Measurements from ENCODE around the gene MAP2K1. TPM values are rescaled to one million over a fixed set of nuclear protein-coding genes. Genes with fewer than 3 reads are reported as not detected.

MAP2K1 gene
- total RNA-seq, 1 donor from 2014 or later, result 51.9 TPM

GRCh38 chr15:66472176-66472999 lies 85.7 kb downstream of the MAP2K1 start:
- Histone ChIP-seq H3K4me3 (ENCODE audit: low read depth, low read length) (no peak overlapping the region), H3K36me3 (ENCODE audit: control insufficient read depth, insufficient read depth, low read length) (no peaks in the 10 kb centered on the region), H3K27me3 (ENCODE audit: control insufficient read depth, insufficient read depth, low read length) (no peaks in the 10 kb centered on the region)
- TF ChIP-seq, protein P1, sequence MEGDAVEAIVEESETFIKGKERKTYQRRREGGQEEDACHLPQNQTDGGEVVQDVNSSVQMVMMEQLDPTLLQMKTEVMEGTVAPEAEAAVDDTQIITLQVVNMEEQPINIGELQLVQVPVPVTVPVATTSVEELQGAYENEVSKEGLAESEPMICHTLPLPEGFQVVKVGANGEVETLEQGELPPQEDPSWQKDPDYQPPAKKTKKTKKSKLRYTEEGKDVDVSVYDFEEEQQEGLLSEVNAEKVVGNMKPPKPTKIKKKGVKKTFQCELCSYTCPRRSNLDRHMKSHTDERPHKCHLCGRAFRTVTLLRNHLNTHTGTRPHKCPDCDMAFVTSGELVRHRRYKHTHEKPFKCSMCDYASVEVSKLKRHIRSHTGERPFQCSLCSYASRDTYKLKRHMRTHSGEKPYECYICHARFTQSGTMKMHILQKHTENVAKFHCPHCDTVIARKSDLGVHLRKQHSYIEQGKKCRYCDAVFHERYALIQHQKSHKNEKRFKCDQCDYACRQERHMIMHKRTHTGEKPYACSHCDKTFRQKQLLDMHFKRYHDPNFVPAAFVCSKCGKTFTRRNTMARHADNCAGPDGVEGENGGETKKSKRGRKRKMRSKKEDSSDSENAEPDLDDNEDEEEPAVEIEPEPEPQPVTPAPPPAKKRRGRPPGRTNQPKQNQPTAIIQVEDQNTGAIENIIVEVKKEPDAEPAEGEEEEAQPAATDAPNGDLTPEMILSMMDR (IDR thresholded peaks at IDR 0.05; ENCODE audit: insufficient read depth, low read length, poor library complexity, severe bottlenecking), result no peak
- DNase-seq (ENCODE audit: low read depth), result no peak

DNA sequence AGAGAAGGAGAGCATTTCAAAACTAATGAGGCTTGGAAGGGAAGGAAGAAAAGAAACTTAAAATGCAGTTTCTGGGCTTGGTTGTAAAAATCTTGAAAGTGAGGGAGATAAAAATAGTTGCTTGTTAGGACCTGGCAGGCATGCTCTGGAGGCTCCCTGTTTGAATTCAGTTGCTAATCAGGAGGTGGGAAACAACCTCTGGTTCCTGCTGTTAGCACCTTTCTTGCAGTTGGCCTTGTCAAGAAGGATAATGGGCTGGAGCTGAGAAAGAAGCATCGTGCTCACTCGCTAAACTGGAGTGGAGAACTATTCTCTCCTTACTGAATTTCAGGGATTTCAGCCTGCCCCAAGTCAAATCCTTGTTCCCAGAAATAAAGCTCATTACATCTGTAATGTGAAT lies 87.4 kb downstream of the MAP2K1 start:
- Histone ChIP-seq H3K27me3 (ENCODE audit: control insufficient read depth, insufficient read depth, low read length) (no peaks in the 10 kb centered on the region), H3K36me3 (ENCODE audit: control insufficient read depth, insufficient read depth, low read length) (no peaks in the 10 kb centered on the region), H3K4me3 (ENCODE audit: low read depth, low read length) (no peak overlapping the region)
- no peak for DNase-seq (ENCODE audit: low read depth)
- TF ChIP-seq, protein P1 (IDR thresholded peaks at IDR 0.05; ENCODE audit: insufficient read depth, low read length, poor library complexity, severe bottlenecking), result no peak

DNA sequence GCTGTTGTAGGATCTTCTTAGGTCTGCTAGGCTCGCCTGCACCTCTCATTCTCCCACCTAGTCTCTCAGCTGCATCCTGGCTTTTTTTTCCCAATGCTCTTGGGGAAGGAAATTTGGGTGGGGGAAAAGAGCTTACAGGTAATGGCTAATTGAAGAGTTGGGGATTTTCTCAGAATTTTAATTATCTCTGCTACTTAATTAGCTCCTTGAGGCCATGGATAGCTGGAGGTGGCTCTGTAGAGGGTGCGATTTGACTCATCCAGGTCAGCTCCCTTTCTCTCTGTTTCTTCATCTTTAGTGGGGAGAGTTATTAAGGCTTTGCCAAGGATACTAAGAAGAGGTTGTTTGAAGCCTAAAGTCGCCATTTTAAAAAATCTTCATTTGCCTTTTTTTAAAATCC lies 88.3 kb downstream of the MAP2K1 start:
- H3K4me3 ChIP-seq (ENCODE audit: low read depth, low read length), result no peak overlapping the region
- no peaks in the 10 kb centered on the region for H3K36me3 ChIP-seq (ENCODE audit: control insufficient read depth, insufficient read depth, low read length)
- no peaks in the 10 kb centered on the region for H3K27me3 ChIP-seq (ENCODE audit: control insufficient read depth, insufficient read depth, low read length)
- TF ChIP-seq, protein P1 (IDR thresholded peaks at IDR 0.05; ENCODE audit: insufficient read depth, low read length, poor library complexity, severe bottlenecking), result no peak
- no peak for DNase-seq (ENCODE audit: low read depth)

GRCh38 chr15:66476535-66476934 lies 89.8 kb downstream of the MAP2K1 start:
- no peaks in the 10 kb centered on the region for H3K36me3 ChIP-seq (ENCODE audit: control insufficient read depth, insufficient read depth, low read length)
- H3K27me3 ChIP-seq (ENCODE audit: control insufficient read depth, insufficient read depth, low read length), result no peaks in the 10 kb centered on the region
- no peak for DNase-seq (ENCODE audit: low read depth)
- TF ChIP-seq, protein P1 (IDR thresholded peaks at IDR 0.05; ENCODE audit: insufficient read depth, low read length, poor library complexity, severe bottlenecking), result no peak
- no peak overlapping the region for H3K4me3 ChIP-seq (ENCODE audit: low read depth, low read length)

- TF ChIP-seq, protein P1 (IDR thresholded peaks at IDR 0.05; ENCODE audit: insufficient read depth, low read length, poor library complexity, severe bottlenecking), result no peak
- H3K36me3 ChIP-seq (ENCODE audit: control insufficient read depth, insufficient read depth, low read length), result no peaks in the 10 kb centered on the region
- no peak for DNase-seq (ENCODE audit: low read depth)
- no peaks in the 10 kb centered on the region for H3K27me3 ChIP-seq (ENCODE audit: control insufficient read depth, insufficient read depth, low read length)
- no peak overlapping the region for H3K4me3 ChIP-seq (ENCODE audit: low read depth, low read length)
Measured at GRCh38 chr15:66477011-66477410, 90.3 kb downstream of the MAP2K1 start.

- Histone ChIP-seq H3K27me3 (ENCODE audit: control insufficient read depth, insufficient read depth, low read length) (no peaks in the 10 kb centered on the region), H3K4me3 (ENCODE audit: low read depth, low read length) (no peak overlapping the region), H3K36me3 (ENCODE audit: control insufficient read depth, insufficient read depth, low read length) (no peaks in the 10 kb centered on the region)
- TF ChIP-seq, protein P1 (IDR thresholded peaks at IDR 0.05; ENCODE audit: insufficient read depth, low read length, poor library complexity, severe bottlenecking), result no peak
- no peak for DNase-seq (ENCODE audit: low read depth)
Measured at GRCh38 chr15:66480267-66480666, 93.6 kb downstream of the MAP2K1 start.

Data from kidney epithelial cell (primary cell).